ENCODE data around the gene ACTL7A. TPM values are rescaled to one million over a fixed set of nuclear protein-coding genes. Genes with fewer than 3 reads are reported as not detected.

The ACTL7A gene
- total and polyA plus RNA-seq, 9 of the 15 experiments (the other 6 are each of a cell fraction or from before 2014, with no cell fraction given) = not detected

DNA sequence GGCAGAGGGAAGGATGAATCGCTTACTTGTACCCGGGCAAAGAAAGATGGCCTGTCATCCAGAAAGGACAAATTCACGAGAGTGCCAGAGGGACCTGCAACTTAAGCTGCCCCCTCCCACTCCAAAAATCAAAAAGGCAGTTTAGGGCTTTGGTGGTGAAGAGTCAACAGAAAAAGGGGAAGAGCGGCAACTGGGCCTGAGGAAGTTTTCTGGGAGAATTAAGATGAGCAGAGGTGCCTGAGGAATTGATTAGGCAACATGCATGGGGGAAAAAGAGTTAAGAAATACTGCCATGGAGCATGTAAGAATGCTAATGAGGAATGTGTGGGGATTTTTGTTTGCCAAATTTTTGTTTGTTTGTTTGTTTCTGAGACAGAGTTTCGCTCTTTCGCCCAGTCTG, 4.5 kb upstream of the ACTL7A start:
- no TSS peak for BruUV-seq (replicated peaks)
- DNase-seq (ENCODE audit: extremely low read depth in 1 of 4, low spot score in 3 of 4) = no peak
- ChIA-PET CTCF (ENCODE audit: low intra/inter-chr PET ratio) (interaction anchor here (0.6 kb wide), 1 partner anchor 96 kb away, joined by 3 read pairs; no protein-coding TSS in a partner anchor), POLR2A (no interaction called here)
- Histone ChIP-seq H3K4me2 (ENCODE audit: insufficient read depth, low read length) (no peak overlapping the region), H3K4me3 (no peak overlapping the region), H3K9ac (ENCODE audit: insufficient read depth in 1 of 2, low read depth in 2 of 2, low read length in 2 of 2) (no peak overlapping the region), H3K27me3 (ENCODE audit: control insufficient read depth in 2 of 2, insufficient read depth in 2 of 2, low read length in 2 of 2) (peaks cover 34 to 41% of the 10 kb centered on the region in 2 experiments), H3K9me1 (ENCODE audit: control insufficient read depth, insufficient read depth, low read length) (no peaks in the 10 kb centered on the region), H3K36me3 (ENCODE audit: control insufficient read depth, insufficient read depth, low read length) (no peaks in the 10 kb centered on the region), H3K4me1 (replicated peaks in 1 of 2; ENCODE audit: control insufficient read depth in 2 of 2, insufficient read depth in 2 of 2, low read length in 2 of 2) (peaks cover 0 to 15% of the 10 kb centered on the region in 2 experiments; a peak in 1 of 5 replicates), H3K79me2 (ENCODE audit: control insufficient read depth, insufficient read depth, low read length) (no peaks in the 10 kb centered on the region), H3K9me3 (replicated peaks; ENCODE audit: control insufficient read depth, insufficient read depth, low read depth, low read length) (no peaks in the 10 kb centered on the region), H2AFZ (ENCODE audit: low read depth, low read length) (no peak overlapping the region), H3K27ac (ENCODE audit: extremely low read depth, low read depth, low read length) (no peak overlapping the region), H4K20me1 (replicated peaks; ENCODE audit: control insufficient read depth, insufficient read depth, low read length) (no peaks in the 10 kb centered on the region; the same call in 1 of the 2 replicates)
- intact Hi-C loops (cut with micrococcal nuclease) (loop anchor here (10.0 kb wide), 1 partner anchor 367 kb away; no protein-coding TSS in a partner anchor), in situ Hi-C loops (cut with MboI) (no loop called here)
- ATAC-seq = no peak
- FAIRE-seq = no peak
- WGBS (ENCODE audit: insufficient coverage, low coverage, missing lambda C conversion rate) = 2% methylated on average over 6 of the region's 6 CpGs
- TF ChIP-seq SPI1 (IDR thresholded peaks at IDR 0.05; ENCODE audit: borderline replicate concordance, low read depth, low read length) = peak; percentile 47; the same call in 1 of the 2 replicates
- no peak for TF ChIP-seq TOE1 (IDR thresholded peaks at IDR 0.05; ENCODE audit: borderline replicate concordance)
- TF ChIP-seq TOE1 (CRISPR knock-in tag; IDR thresholded peaks at IDR 0.05; ENCODE audit: borderline replicate concordance, low read depth) = no peak
- TF ChIP-seq HNRNPK (IDR thresholded peaks at IDR 0.05; ENCODE audit: low read depth, low read length, poor library complexity, severe bottlenecking) = no peak
- TF ChIP-seq, protein P1, sequence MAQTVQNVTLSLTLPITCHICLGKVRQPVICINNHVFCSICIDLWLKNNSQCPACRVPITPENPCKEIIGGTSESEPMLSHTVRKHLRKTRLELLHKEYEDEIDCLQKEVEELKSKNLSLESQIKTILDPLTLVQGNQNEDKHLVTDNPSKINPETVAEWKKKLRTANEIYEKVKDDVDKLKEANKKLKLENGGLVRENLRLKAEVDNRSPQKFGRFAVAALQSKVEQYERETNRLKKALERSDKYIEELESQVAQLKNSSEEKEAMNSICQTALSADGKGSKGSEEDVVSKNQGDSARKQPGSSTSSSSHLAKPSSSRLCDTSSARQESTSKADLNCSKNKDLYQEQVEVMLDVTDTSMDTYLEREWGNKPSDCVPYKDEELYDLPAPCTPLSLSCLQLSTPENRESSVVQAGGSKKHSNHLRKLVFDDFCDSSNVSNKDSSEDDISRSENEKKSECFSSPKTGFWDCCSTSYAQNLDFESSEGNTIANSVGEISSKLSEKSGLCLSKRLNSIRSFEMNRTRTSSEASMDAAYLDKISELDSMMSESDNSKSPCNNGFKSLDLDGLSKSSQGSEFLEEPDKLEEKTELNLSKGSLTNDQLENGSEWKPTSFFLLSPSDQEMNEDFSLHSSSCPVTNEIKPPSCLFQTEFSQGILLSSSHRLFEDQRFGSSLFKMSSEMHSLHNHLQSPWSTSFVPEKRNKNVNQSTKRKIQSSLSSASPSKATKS (CRISPR knock-in tag; IDR thresholded peaks at IDR 0.05) = no peak
- TF ChIP-seq, protein P2, sequence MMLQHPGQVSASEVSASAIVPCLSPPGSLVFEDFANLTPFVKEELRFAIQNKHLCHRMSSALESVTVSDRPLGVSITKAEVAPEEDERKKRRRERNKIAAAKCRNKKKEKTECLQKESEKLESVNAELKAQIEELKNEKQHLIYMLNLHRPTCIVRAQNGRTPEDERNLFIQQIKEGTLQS (IDR thresholded peaks at IDR 0.05) = no peak
- TF ChIP-seq, protein P2 (CRISPR knock-in tag; conservative IDR thresholded peaks at IDR 0.05) = no peak
- TF ChIP-seq ZNF696 (CRISPR knock-in tag; conservative IDR thresholded peaks at IDR 0.05) = no peak

All from K562 (cell line).